Adrenal gland (tissue), 12 donors: ENCODE measurements around the gene PLG. TPM values are rescaled to one million over a fixed set of nuclear protein-coding genes. Genes with fewer than 3 reads are reported as not detected.

Source experiments
- DNase-seq, 7 donors: peaks; one replicate each; pipeline ENCODE4 v3.0.0-alpha.2; 2019 to 2020
- H3K27ac ChIP-seq, 5 donors: fragments of 200-600 bp; sonication (generic) in 4 of 5; 1 replicate in 3 of 5; 2 replicates in 2 of 5; pipeline versions ENCODE4 v1.5.1 to v1.8.0; 2016 to 2020; ENCODE audit warnings: mild to moderate bottlenecking in 1 of 5
- H3K27me3 ChIP-seq: fragments of 200-600 bp; 2 replicates; pipeline ENCODE4 v1.8.0; 2021
- H3K36me3 ChIP-seq, 2 donors: fragments of 200-600 bp; replicated peaks in 1 of 2; 1 replicate in 1 of 2; 2 replicates in 1 of 2; pipeline versions ENCODE4 v1.5.1 to v1.8.0; 2018 to 2022
- H3K4me1 ChIP-seq, 2 donors: fragments of 200-600 bp; replicated peaks in 1 of 2; 1 replicate in 1 of 2; 2 replicates in 1 of 2; pipeline versions ENCODE4 v1.5.1 to v1.8.0; 2018 to 2021
- H3K4me3 ChIP-seq, 4 donors: fragments of 200-600 bp; sonication (generic) in 3 of 4; one replicate each; pipeline ENCODE4 v1.5.1; 2016 to 2018
- H3K9me3 ChIP-seq, 3 donors: fragments of 200-600 bp; sonication (generic) in 1 of 3; replicated peaks in 1 of 3; 1 replicate in 2 of 3; 2 replicates in 1 of 3; pipeline versions ENCODE4 v1.5.1 to v1.8.0; 2016 to 2021
- POLR2A ChIP-seq, 2 donors: fragments of 450-650 bp; IDR thresholded peaks; one replicate each; pipeline ENCODE4 v1.6.1; 2017; ENCODE audit warnings: antibody characterized with exemption in 2 of 2, mild to moderate bottlenecking in 2 of 2, moderate library complexity in 1 of 2
- WGBS, 4 donors: extraction: QIAGEN DNeasy Blood & Tissue Kit in 2 of 4; methylation state at CpG; one replicate each; pipeline versions ENCODE4 v1.1.5 to v1.1.7; 2013 to 2017; 5-methylcytosine and 5-hydroxymethylcytosine counted together
- intact Hi-C, 2 donors: fragments of 100-400 bp; cut with DNase I; formaldehyde crosslinking; loops; one replicate each; pipeline versions ENCODE4 v1.14.1 to v1.15.0; 2022 to 2023
- polyA plus RNA-seq, 3 donors: library from polyadenylated mRNA; stranded (reverse); fragments of 200-250 nt in 2 of 3; fragments of 350-450 nt in 1 of 3; fragmentation: Illumina TruSeq in 1 of 3; extraction: RNeasy Lipid Tissue Mini Kit (QIAGEN cat#74804) in 1 of 3; gene quantifications; one replicate each; pipeline ENCODE4 v1.2.3, GENCODE V29; 2013 to 2014
- total RNA-seq, 9 donors: library from RNA; depleted of rRNA in 4 of 9; stranded (reverse); fragments of >200 nt in 4 of 9; fragments of 120-200 nt in 1 of 9; fragmentation: NEBNext Ultra II Directional in 1 of 9; extraction: Animal tissue kit (Norgen Biotek cat#: 25700) in 1 of 9; gene quantifications; one replicate each; pipeline versions ENCODE4 v1.1.0 to v1.2.4, GENCODE V29; 2013 to 2023
- TF ChIP-seq, protein P1 (sequence below), 6 experiments: fragments of 450-650 bp in 4 of 6; fragments of 200-600 bp in 2 of 6; sonication (generic) in 1 of 6; IDR thresholded peaks; 1 replicate in 5 of 6; 2 replicates in 1 of 6; pipeline versions ENCODE4 v1.5.1 to v1.8.0; 2016 to 2021; ENCODE audit warnings: antibody characterized with exemption in 6 of 6, mild to moderate bottlenecking in 2 of 6, moderate library complexity in 1 of 6
- donor health status: healthy with polysubstance abuse.
- donor health status: Bipolar disorder and iron deficiency.
- donor health status: DM: yes; HTN: yes; CAD: no.
- donor health status: DM: no; HTN: no; CAD: no.
- donor health status: DM: no; HTN: no; CAD: no.
- donor health status: DM: yes; HTN: yes; CAD: no.

PLG gene
- total and polyA plus RNA-seq, 12 donors = 0.72 to 1.1 (median 0.80) TPM; not detected in 8

DNA sequence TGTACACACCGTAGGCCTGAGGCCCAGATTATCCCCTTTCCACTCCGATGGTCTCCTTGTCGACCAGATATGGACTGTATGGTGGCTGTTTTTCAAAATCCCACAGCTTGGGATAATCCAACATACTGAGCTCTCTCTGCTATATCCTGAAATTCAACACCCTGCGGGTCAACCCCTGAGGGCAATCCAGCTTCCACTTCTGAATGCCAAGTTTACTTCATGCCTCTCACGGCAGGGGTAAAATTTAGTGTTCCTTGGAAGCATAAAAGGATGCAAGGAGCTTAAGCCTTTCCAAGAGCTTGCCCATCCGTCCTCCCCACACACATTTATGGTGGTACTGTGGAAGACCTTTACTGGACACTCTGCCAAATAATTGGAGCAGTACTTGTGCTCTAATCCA, 90.7 kb downstream of the PLG start:
- intact Hi-C loops = no loop called here
- WGBS, 4 donors = 73 to 85% (median 82%) methylated on average over 6 of the region's 6 CpGs
- Histone ChIP-seq H3K4me3 (no peak overlapping the region), H3K36me3 (no peaks in the 10 kb centered on the region), H3K27me3 (no peaks in the 10 kb centered on the region), H3K27ac (no peak overlapping the region), H3K4me1 (no peaks in the 10 kb centered on the region), H3K9me3 (no peaks in the 10 kb centered on the region)
- TF ChIP-seq, protein P1, sequence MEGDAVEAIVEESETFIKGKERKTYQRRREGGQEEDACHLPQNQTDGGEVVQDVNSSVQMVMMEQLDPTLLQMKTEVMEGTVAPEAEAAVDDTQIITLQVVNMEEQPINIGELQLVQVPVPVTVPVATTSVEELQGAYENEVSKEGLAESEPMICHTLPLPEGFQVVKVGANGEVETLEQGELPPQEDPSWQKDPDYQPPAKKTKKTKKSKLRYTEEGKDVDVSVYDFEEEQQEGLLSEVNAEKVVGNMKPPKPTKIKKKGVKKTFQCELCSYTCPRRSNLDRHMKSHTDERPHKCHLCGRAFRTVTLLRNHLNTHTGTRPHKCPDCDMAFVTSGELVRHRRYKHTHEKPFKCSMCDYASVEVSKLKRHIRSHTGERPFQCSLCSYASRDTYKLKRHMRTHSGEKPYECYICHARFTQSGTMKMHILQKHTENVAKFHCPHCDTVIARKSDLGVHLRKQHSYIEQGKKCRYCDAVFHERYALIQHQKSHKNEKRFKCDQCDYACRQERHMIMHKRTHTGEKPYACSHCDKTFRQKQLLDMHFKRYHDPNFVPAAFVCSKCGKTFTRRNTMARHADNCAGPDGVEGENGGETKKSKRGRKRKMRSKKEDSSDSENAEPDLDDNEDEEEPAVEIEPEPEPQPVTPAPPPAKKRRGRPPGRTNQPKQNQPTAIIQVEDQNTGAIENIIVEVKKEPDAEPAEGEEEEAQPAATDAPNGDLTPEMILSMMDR (IDR thresholded peaks at IDR 0.05) = no peak
- no peak for TF ChIP-seq POLR2A (IDR thresholded peaks at IDR 0.05)
- DNase-seq = no peak

DNA sequence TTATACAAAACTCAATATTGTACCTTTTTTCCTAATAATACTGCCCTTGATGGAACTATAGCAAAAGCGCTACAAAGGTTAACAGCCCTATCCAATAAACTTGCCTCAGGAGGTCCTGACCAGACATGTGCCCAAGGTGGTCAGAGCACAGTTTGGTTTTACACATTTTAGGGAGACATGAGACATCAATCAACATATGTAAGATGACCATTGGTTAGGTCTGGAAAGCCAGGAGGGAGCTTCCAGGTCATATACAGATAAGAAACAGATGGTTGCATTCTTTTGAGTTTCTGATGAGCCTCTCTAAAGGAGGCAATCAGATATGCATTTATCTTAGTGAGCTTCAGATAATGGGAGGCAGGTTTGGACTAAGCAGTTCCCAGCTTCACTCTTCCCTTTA, 91.6 kb downstream of the PLG start:
- no peaks in the 10 kb centered on the region for H3K27me3 ChIP-seq
- WGBS, 4 donors = 88 to 95% (median 94%) methylated on average over 1 of the region's 1 CpG
- DNase-seq = no peak
- intact Hi-C loops = no loop called here
- no peak overlapping the region for H3K27ac ChIP-seq
- no peaks in the 10 kb centered on the region for H3K4me1 ChIP-seq
- TF ChIP-seq, protein P1 (IDR thresholded peaks at IDR 0.05) = no peak
- TF ChIP-seq POLR2A (IDR thresholded peaks at IDR 0.05) = no peak
- no peak overlapping the region for H3K4me3 ChIP-seq
- peaks cover 0 to 2% (median 0%) of the 10 kb centered on the region in 3 donors for H3K9me3 ChIP-seq
- H3K36me3 ChIP-seq = no peaks in the 10 kb centered on the region

DNA sequence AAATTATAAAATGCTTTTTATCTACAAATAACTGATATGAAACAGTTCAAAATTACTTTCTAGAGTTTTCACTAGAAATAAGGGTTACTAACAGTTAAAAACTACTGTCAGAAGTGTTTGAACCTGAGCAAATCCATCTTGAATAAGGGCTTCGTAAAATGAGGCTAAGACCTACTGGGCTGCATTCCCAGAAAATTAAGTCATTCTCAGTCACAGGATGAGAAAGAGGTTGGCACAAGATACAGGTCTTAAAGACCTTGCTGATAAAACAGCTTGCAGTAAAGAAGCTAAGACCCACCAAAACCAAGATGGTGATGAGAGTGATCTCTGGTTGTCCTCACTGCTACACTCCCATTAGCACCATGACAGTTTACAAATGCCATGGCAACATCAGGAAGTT, 93.7 kb downstream of the PLG start:
- intact Hi-C loops = no loop called here
- Histone ChIP-seq H3K4me3 (no peak overlapping the region), H3K27me3 (no peaks in the 10 kb centered on the region), H3K4me1 (no peaks in the 10 kb centered on the region), H3K36me3 (no peaks in the 10 kb centered on the region), H3K27ac (no peak overlapping the region), H3K9me3 (peaks cover 0 to 6% (median 0%) of the 10 kb centered on the region in 3 donors)
- TF ChIP-seq, protein P1 (IDR thresholded peaks at IDR 0.05) = no peak
- no peak for TF ChIP-seq POLR2A (IDR thresholded peaks at IDR 0.05)
- peak in 3 of 7 donors; percentile 7 to 18 (median 11) for DNase-seq
- WGBS, 4 donors = 13 to 20% (median 17%) methylated on average over 1 of the region's 1 CpG

DNA sequence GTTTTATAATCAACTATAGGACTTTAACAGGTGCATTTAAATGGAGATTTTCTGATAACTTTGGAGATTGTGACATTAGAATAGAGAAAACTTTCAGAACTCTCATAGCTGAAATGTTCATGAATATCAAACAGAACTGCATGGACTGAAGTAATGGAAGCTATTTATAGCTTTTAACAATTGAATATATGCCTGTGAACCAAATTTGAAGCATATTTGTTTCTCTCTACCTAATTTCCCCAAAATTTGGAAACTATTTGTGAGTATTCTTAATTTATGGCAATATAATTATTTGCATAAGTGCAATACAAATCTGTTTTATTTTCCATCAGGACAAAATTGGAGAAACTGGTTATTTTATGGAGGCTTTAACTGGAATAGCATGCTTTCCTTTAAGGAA, 96.6 kb downstream of the PLG start:
- no peak for DNase-seq
- Histone ChIP-seq H3K4me1 (no peaks in the 10 kb centered on the region), H3K27me3 (no peaks in the 10 kb centered on the region)

DNA sequence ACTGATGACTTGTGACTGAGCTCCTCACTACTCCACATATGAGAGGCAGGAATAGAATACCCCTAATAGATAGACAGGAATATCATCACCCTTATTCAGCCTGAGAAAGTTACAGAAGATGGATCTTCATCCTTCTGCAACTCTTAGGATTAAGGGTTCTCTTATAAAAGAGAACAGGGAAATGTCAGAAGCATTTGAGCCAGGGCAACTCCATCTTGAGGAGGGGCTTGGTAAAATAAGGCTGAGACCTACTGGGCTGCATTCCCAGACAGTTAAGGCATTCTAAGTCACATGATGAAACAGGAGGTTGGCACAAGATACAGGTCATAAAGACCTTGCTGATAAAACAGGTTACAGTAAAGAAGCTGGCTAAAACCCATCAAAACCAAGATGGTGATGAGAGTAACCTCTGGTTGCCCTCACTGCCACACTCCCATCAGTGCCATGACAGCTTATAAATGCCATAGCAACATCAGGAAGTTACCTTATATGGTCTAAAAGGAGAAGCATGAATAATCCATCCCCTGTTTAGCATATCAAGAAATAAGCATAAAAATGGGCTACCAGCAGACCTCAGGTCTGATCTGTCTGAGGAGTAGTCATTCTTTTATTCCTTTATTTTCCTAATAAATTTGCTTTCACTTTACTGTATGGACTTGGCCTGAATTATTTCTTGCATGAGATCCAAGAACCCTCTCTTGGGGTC, 97.9 kb downstream of the PLG start:
- Histone ChIP-seq H3K4me1 (no peaks in the 10 kb centered on the region), H3K36me3 (no peaks in the 10 kb centered on the region), H3K9me3 (peaks cover 0 to 6% (median 0%) of the 10 kb centered on the region in 3 donors), H3K27me3 (no peaks in the 10 kb centered on the region), H3K4me3 (no peak overlapping the region), H3K27ac (no peak overlapping the region)
- TF ChIP-seq, protein P1 (IDR thresholded peaks at IDR 0.05) = no peak
- no peak for TF ChIP-seq POLR2A (IDR thresholded peaks at IDR 0.05)
- intact Hi-C loops = no loop called here
- no peak for DNase-seq

More for the DNA sequence above, 96.6 kb downstream of the PLG start:
- Histone ChIP-seq H3K9me3 (peaks cover 0 to 6% (median 0%) of the 10 kb centered on the region in 3 donors), H3K4me3 (no peak overlapping the region), H3K27ac (no peak overlapping the region), H3K36me3 (no peaks in the 10 kb centered on the region)
- TF ChIP-seq POLR2A (IDR thresholded peaks at IDR 0.05) = no peak
- intact Hi-C loops = no loop called here
